ENCODE data around the gene DHRS11. TPM values are rescaled to one million over a fixed set of nuclear protein-coding genes. Genes with fewer than 3 reads are reported as not detected.

Gene DHRS11
- total RNA-seq, 1 experiment from 2014 or later = 27.9 TPM

GRCh38 chr17:36597226-36597625 is 5.5 kb downstream of the DHRS11 start:
- Histone ChIP-seq H2BK20ac (ENCODE audit: low read depth, low read length, poor library complexity, severe bottlenecking) (no peak overlapping the region), H3K23me2 (ENCODE audit: insufficient read length, low read depth, low read length, poor library complexity, severe bottlenecking) (peaks cover 21% of the 10 kb centered on the region), H3K9me3 (ENCODE audit: control insufficient read depth, low read depth, low read length) (no peaks in the 10 kb centered on the region), H3K27me3 (ENCODE audit: insufficient read depth, low read length) (no peaks in the 10 kb centered on the region), H3K18ac (ENCODE audit: insufficient read length, low read depth, low read length) (no peak overlapping the region), H2BK12ac (ENCODE audit: insufficient read length, low read depth, low read length) (no peak overlapping the region), H4K8ac (replicated peaks; ENCODE audit: insufficient read length, low read depth, low read length) (no peak overlapping the region), H3T11ph (ENCODE audit: low read length) (no peak overlapping the region), H3K14ac (ENCODE audit: insufficient read depth, low read length) (no peak overlapping the region), H4K91ac (ENCODE audit: insufficient read length, low read depth, low read length) (no peak overlapping the region), H2BK15ac (ENCODE audit: low read depth, low read length) (no peak overlapping the region), H4K20me1 (ENCODE audit: control insufficient read depth, insufficient read depth, insufficient read length) (no peaks in the 10 kb centered on the region), H3K56ac (ENCODE audit: insufficient read length, low read depth, low read length) (no peak overlapping the region), H3K4ac (ENCODE audit: low read depth, low read length) (no peak overlapping the region), H3K79me1 (ENCODE audit: insufficient read depth, low read depth, low read length, poor library complexity, severe bottlenecking) (no peaks in the 10 kb centered on the region), H4K5ac (ENCODE audit: insufficient read length, low read depth, low read length) (no peak overlapping the region), H3K4me1 (ENCODE audit: insufficient read depth, low read length) (no peaks in the 10 kb centered on the region; the same call in 1 of the 2 replicates), H3K79me2 (ENCODE audit: insufficient read depth, low read length) (no peaks in the 10 kb centered on the region), H2AFZ (ENCODE audit: low read length) (no peak overlapping the region), H3K27ac (ENCODE audit: insufficient read length, low read depth, low read length) (no peak overlapping the region), H2BK5ac (ENCODE audit: insufficient read length, low read length) (no peak overlapping the region), H2BK120ac (ENCODE audit: low read depth, low read length, poor library complexity, severe bottlenecking) (no peak overlapping the region), H2AK5ac (ENCODE audit: insufficient read length, low read length) (no peak overlapping the region), H3K4me2 (ENCODE audit: insufficient read depth, insufficient read length, low read length) (no peak overlapping the region), H3K9ac (ENCODE audit: extremely low read depth, insufficient read length, low read length) (no peak overlapping the region), H3K23ac (ENCODE audit: insufficient read length, low read depth, low read length) (no peak overlapping the region)
- no peaks in the 10 kb centered on the region; the same call in 1 of the 2 replicates for H3K27me3 Mint-ChIP-seq (ENCODE audit: low read depth)
- H3K9me3 Mint-ChIP-seq = no peaks in the 10 kb centered on the region
- no peak for DNase-seq
- peaks cover 9 to 38% (median 36%) of the 10 kb centered on the region in 3 experiments; a peak in 5 of 7 replicates for H3K36me3 Mint-ChIP-seq (ENCODE audit: insufficient read depth in 1 of 3, low read depth in 3 of 3)
- no peak overlapping the region for H3K27ac Mint-ChIP-seq
- no CpG with 5 or more reads among the region's 6 CpGs for WGBS (ENCODE audit: extremely low coverage, insufficient read length, low lambda C conversion rate)
- peaks cover 32% of the 10 kb centered on the region in 2 experiments for H3K4me1 Mint-ChIP-seq
- H3K4me3 Mint-ChIP-seq = no peak overlapping the region
- no peak for TF ChIP-seq CTCF (conservative IDR thresholded peaks at IDR 0.05)

Measured in H9 (cell line).